HG03159 (cell line): ENCODE data around the gene RAB26.
"Not testable (repeated sequence)": the region's sequence is repeated elsewhere in the genome, so short reads cannot be mapped to it uniquely, and the experiment has no call there.

Experiments used
- ATAC-seq: cut with Tn5 transposase; IDR thresholded peaks from one replicate; pipeline ENCODE4 v1.9.1; 2021; ENCODE audit warnings: mild to moderate bottlenecking, moderate library complexity; ENCODE audit not compliant: unreplicated experiment

RAB26 gene

DNA sequence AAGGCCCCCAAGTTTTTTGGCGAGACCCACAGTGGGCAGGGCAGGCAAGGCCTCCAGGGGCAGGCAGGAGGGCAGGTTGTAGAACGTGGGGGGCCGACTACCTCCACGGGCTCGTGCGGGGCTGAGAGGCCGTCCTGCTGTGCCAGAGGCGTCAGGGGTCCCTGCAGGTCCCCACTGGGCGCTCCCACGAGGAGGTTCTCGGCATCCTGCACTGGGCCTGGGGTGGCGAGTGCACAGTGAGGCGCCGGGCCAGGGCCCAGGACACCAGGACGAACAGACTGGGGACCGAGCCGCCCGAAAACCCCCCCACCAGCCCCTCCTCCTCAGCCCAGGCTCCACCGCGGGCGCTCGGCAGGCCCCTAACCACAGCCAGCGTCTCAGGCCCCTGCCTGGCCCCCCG lies 32.0 kb upstream of the RAB26 start:
- not testable (repeated sequence) for ATAC-seq

DNA sequence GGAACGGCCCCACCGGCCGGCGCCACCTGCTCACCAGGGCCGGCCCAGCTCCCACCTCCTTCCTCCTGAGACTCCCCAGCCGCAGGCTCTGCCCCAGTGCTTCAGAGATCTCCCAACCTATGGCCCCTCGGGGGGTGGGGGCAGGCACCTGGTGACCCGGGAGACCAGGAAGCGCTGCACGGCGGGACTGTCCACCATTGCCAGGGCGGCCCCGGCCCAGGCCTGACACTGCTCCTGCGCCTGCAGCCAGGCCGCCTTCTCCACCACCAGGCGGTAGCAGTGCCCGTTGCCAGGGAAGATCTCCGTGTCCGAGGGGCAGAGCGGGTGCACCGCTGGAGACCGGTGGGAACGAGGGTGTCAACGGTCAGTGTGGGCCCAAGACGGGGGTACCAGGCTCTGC lies 31.1 kb upstream of the RAB26 start:
- not testable (repeated sequence) for ATAC-seq

DNA sequence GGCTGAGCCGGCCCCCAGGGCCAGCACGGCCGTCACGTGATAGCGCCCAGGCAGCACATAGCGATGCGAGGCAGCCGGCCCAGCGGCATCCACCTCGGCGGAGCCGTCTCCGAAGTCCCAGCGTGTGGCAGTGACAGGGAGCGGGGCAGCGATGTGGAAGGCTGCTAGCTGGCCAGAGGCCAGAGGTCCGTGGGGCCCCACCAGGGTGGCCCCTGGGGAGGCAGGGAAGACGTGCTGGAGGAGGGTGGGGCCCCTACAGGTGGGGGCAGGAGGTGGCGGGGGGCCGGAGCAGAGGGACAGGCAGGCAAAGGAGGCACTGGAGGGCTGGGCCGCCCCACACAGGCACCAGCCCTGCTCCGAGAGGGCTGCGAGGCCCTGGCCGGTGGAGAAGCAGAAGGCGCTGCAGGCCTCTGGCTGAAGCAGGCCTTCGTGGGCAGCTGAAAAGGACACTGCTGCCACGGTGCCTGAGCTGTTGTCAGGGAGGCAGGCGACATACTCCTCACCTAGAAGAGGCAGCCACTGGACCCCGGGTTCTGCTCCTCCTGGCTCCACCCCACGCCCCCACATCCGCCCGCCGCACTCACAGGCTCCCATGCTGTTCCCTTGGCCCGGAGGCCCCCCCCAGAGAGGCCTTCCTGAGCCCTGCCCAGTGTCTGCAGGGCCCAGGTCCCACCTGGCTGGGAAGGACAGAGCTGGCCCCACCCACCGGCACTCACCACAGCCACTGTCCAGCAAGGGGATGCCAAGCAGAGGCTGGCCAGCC lies 30.3 kb upstream of the RAB26 start:
- ATAC-seq: not testable (repeated sequence)

DNA sequence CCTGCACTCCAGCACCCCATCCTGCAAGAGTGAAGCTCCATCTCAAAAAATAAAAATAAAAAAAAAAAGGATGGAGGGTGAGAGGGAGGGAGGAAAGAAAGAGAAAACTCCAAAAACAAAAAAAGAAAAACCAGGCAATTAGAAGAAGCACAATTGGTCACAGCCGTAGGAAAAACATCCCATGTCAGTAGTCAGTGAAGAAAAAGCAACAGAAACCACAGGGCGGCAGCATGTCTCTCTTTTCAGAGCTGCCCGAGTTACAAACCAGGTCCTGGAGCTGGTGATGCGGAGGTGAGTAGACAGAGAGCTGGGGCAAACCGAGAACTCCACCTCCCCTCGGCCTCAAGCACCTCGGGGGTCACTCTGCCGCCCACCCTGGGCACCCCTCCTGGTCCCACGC lies 27.1 kb upstream of the RAB26 start:
- not testable (repeated sequence) for ATAC-seq

DNA sequence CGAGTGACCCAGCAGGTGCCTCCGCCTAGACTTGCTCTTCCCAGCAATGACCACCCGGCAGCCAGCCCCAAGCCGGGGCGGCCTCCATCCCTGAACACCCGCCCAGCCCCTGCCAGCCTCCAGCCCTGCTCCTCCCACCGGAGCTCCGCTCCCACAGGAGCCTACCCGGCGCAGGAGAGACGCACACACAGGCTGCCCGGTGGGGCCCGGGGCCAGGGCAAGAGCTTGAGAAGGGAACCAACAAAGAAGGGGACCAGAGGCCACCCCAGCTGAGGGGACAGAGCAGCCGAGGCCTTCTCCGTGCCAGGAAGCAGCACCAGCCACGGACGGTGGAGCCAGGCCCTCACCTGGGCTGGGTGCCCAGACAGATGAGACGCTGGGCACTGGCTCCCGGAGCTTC lies 26.6 kb upstream of the RAB26 start:
- ATAC-seq: no peak

DNA sequence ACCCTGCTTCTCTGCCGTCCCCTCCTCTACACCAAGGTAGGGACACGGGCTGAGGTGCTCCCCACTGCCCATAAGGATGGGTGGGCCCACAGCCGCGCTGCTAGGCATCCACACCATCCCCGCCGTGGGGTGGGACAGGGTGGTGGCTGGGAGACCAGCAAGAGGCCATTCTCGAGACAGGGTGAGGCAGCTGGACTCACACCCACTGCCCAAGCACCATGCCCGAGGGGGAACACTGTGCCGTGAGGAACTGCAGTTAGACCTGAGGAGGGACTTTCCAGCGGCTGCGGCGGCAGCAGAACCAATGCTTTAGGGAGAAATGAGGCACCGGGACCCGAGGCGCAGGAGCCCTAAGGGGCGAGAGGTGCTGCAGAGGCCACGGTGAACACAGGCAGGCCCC lies 26.0 kb upstream of the RAB26 start:
- no peak for ATAC-seq

DNA sequence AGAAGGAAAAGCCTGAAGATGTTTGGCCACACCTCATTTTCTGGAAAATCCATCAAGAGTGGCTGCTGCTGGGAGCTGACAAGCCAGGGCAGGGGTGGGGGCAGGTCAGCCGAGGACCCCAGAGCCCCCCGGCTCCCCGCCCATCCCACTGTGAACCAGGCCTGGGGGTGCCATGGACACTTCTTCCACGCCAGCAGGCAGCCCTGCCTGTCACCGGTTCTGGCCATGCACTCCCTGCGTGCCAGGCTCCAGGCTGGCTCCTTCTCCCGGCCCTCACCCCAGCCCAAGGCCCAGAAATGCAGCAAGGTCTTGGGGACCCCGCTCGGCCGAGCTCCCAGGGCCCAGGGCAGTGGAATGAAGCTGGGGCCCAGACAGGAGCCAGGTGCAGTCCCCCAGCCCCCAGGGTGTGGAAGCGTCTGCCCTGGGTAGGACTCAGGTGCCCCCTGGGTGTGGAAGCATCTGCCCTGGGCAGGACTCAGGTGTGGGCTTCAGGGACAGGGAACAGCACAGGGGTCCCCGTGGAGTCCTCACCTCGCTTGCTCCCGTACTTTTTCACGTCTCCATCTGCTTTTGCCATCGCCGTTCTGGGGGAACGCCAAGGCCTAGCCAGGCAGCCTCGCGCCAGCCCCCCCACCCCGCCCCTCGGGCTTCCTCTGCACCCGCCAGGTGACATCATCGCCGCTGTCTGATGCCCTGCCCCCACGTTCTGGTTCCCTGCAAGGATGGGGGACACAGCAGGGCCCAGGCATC lies 25.3 kb upstream of the RAB26 start:
- ATAC-seq: not testable (repeated sequence)

DNA sequence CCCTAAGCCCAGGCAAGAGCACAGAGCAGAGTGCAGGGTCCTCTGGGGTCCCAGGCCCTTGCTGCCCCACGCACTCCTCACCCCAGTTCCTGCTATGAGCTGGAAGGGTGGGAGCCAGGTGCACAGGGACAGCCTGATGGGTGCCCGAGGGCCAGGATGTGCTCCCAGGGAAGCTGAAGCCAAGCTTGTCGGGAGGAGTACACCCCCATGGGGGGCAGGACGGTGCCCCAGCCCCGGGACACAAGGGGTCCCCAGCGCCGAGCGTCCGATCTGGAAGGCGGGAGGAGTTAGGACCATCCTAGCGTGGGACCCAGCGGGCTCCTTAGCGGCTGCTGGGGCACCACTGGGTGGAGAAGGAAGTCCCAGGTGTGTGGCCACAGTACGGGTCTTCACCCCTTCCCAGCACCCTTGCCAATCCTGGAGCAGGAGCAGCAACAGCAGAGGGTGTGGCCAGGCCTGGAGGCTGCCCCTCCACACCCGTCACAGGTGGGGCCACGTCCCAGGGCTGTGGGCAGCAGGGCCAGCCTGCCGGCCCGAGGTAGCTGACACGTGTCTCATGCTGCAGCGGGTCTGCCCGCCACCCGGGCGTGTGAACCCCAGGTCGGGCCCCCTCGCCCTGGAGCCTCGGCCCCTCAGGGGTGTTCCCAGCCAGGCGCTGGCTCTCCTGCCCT lies 24.6 kb upstream of the RAB26 start:
- not testable (repeated sequence) for ATAC-seq

DNA sequence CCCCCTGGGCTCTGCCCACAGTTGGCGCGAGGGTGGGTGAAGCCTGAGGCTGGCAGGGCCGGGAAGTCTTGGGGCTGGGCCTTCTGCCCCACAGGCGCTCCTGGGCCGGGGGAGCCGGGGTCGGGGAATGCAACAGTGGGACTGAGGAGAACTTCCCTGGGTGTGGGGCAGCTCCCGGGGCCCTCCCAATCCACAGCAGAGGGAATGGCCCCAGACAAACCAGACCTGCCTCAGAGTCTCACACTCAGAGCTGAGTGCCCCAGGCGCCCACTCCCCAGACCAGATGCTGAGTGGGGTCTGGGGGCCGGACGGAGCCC lies 24.1 kb upstream of the RAB26 start:
- ATAC-seq: not testable (repeated sequence)

DNA sequence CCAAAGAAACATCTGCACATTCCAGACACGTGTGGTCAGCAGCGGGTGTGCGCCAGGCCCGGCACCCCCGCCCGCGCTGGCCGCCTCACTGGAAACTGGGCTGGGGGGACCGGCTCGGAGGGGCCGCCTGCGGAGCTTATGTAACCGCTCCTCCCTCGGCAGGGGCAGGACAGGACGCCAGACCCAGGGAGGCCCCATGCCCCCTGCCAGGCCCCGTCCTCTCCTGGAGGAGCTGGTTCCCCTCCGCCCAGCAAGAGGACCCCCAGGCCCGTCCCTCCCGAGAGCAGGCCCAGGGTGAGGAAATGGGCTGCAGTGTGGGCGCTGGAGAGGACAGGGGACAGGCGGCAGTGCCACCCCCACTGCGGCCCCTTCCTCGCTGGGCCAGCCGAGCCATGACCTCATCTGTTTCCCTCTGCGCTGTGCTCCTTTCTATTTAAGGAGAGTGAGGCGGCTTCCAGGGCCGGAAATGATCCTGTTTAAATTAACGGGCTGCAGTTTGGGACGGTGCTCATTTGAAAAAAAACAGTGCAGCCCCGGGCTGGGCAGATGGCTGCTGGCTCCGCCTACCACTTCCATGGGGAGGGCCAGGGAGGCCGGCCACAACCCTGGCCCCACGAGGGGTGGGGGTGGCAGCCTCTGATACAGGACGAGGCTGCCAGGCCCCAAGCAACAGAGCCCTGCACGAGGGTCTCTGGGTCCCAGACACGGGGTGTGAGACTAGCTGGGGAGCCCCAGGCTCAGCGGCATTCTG lies 23.6 kb upstream of the RAB26 start:
- not testable (repeated sequence) for ATAC-seq

DNA sequence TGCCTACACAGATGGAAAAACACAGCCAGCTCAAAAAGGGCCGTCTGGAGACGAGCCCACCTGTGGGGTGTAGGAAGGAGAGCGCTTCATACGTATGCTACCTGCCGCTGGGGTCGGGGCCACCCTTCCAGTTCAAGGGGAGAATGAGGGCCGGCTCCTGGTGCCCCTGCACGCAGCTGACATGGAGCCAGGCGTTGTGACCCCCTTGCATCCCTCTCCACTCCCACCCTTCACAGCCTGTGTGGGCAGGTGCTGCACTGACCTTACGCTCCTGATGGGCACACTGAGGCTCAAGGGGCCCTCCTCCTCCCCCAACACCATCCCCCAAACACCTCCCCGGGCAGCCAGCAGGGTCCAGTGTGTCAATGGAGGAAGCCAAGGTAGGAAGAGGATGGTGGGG lies 22.8 kb upstream of the RAB26 start:
- ATAC-seq: not testable (repeated sequence)

DNA sequence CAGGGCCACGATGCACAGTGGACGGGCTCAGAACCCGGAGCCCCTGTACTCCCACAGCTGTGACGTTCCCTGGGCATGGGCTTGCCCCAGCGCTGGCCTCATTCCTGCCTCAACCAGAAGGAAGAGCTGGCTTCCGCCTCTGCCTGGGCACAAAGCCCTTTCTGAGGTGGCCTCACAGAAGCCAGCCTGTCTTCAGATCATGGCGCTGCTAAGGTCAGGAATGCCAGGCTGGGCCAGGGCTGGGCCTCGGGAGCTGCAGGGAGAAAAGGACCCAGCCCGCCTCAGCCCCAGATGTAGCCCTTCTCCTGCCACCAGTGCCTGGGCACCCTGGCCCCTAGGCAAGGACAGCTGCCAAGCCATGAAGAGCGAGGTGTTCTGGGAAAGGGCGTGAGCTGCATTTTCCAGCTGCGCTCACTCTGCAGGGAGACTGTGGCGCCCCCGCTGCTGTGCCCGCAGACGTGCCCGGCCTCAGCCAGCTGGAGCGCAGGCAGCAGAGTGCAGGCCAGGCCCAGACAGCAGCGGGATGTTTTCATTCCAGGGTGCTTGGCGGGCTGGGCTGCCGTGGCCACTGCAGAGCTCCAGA lies 22.2 kb upstream of the RAB26 start:
- ATAC-seq: not testable (repeated sequence)

DNA sequence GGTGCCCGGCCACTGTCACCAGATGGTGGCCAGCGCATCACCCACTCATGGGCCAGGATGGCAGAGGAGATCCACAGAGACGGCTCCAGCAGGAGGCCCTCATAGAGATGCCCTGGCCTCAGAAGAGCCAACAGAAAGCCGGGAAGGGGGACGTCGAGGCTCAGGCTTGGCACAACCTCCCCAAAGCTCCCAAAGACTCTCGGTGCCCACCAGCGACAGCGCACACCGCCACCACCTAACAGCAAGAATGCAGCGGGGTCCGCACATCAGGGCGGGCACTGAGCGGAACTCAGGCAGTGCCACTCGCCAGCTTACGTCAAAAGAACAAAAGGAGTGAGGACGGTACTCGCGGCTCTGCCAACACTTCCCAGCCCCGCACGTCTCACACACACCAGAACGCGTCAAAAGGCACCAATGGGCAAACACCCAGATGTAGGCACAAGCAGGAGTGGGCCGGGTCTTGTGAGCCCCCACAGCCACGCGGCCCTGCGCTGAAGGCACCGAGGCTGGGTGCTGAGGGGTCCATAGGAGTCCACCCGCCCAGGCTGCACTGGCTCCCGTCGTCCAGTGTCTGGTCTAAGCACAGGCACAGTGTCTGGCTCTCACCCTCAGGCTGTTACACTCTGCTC lies 21.4 kb upstream of the RAB26 start:
- not testable (repeated sequence) for ATAC-seq

DNA sequence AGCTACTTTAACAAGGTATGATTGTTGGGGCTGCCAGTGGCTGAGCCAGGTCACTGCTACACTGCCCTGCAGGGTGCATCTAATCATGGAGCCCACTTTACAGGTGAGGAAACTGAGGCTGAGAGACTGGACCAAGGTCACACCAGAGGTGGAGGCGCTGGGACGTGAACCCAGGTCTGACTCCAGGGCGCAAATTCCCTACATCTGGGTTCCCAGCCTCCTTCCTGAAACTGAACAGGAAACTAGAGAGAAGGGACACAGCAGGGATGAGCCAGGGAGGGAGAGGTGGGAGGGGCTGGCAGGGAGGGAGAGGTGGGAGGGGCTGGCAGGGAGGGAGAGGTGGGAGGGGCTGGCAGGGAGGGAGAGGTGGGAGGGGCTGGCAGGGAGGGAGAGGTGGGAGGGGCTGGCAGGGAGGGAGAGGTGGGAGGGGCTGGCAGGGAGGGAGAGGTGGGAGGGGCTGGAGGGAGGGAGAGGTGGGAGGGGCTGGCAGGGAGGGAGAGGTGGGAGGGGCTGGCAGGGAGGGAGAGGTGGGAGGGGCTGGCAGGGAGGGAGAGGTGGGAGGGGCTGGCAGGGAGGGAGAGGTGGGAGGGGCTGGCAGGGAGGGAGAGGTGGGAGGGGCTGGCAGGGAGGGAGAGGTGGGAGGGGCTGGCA lies 20.7 kb upstream of the RAB26 start:
- ATAC-seq: not testable (repeated sequence)

DNA sequence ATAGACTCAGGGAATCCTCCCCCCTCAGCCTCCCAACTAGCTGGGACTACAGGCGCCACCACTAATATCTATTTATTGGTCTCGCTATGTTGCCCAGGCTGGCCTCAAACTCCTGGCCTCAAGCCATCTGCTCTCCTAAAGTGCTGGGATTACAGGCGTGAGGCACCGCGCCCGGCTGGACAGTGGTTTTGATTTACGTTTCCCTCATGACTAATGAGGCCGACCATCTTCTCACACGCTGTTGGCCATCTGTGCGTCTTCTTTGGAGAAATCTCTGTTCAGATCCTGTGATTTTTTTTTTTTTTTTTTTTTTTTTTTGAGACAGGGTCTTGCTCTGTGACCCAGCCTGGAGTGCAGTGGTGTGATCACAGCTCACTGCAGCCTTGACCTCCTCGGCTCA lies 19.2 kb upstream of the RAB26 start:
- ATAC-seq: not testable (repeated sequence)

DNA sequence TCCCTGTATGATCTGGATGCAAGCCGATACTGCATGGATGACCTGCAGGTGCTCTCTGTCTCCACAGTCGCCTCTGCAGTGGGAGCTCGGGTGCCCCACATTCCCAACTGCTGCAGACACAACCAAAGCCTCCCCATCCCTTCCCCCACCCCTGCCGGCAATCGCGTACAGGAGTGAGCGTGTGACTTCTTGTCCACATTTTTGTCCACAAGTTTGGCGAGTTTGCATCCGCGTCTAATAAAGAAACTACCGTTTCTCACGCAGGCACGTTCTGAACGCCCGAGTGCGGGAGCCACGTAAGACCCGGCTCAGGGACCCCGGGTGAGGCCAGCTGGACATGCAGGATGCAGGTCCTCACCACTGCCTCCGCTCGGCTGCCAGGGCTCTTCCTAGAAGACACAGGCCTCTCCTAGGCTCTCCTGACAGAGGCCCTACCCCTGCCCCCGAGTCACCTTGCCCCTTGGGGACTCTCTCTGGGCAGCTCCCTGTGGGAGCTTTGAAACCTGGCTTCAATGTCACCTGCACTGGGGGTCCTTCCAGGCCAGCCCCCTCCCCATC lies 18.5 kb upstream of the RAB26 start:
- not testable (repeated sequence) for ATAC-seq

DNA sequence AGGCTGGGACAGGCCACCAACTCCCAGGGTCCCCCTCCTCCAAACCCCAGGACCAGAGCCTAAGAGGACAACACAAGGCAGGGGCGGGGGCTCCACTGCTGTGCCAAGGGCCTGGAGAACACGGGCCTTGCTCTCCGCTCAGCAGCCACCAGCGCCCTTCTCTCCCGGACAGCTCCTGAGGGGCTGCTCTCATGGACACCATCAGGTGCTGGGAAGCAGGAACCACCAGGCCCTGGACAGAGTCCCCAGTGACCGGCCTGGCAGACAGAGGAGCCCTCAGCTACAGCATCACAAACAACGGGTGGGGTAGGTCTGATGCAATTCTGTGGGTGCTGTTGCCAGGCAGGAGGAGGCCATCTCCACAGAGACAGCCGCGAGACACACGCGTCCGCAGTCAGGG lies 14.6 kb upstream of the RAB26 start:
- not testable (repeated sequence) for ATAC-seq

DNA sequence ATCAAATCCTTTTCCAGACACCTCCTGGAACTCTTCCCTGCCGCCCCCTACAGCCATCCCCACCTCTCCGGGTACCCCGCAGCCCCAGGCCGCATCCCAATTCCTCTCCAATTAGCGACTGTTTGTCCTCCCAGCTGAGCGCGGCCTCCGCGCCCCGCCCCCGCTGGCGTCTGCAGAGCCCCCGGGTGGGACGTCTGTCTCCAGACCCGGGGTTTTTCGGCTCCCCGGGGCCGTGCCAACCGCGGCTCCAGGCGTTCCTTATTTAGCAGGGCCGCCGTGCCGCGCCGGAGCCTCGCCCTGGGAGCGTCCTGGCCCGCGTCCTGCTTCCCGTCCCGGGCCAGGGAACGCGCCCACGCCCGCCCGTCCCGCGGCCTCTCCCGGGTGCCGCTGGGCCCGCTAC lies 13.4 kb upstream of the RAB26 start:
- not testable (repeated sequence) for ATAC-seq

DNA sequence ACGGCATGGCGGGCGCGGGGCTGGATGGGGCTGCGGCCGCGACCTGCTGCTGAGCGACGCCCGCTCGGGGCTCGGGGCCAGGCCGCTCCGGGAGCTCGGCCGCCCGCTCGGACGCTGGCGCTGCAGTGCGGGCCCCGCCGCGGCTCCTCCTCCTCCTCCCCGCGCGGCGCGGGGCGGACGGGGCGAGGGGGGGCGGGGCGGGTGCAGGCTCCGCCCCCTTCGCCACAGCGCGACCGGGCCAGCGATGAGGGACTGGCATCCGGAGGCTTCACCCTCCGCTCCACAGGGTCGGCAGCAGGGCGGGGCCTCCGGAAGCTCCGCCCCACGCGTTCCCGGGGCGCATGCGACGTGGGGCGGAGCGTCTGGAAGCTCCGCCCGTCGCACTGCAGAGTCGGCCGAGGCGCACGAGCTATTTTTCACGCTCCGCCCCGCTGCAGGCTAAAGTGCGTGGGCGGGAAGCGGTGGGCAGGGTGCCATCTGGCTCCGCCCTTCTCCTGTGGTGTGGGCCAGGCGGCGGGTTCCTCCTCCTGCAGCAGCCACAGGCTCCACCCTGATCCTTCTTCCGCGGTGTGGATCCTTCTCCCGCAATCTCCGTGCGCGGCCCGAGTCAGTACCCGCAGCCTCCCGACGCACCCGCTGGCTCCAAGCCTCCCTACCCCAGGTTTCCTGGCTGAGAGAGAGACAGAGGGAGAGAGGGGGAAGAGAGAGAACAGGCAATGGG lies 12.5 kb upstream of the RAB26 start, which contains the start of gene PKD1:
TSS of gene PKD1 (minus strand) at position 129 of the 721 bp plus-strand sequence. CDS start 209 bp downstream, outside the sequence.
- not testable (repeated sequence) for ATAC-seq
